DMS79 treated with DMSO at 0.1 percent for 48 hours (cell line): Measurements from ENCODE around the gene NLGN4Y.

Source experiments
- DNase-seq: peaks from one replicate; lab custom pipeline; 2025; lab: John Stamatoyannopoulos, UW

The NLGN4Y gene

DNA sequence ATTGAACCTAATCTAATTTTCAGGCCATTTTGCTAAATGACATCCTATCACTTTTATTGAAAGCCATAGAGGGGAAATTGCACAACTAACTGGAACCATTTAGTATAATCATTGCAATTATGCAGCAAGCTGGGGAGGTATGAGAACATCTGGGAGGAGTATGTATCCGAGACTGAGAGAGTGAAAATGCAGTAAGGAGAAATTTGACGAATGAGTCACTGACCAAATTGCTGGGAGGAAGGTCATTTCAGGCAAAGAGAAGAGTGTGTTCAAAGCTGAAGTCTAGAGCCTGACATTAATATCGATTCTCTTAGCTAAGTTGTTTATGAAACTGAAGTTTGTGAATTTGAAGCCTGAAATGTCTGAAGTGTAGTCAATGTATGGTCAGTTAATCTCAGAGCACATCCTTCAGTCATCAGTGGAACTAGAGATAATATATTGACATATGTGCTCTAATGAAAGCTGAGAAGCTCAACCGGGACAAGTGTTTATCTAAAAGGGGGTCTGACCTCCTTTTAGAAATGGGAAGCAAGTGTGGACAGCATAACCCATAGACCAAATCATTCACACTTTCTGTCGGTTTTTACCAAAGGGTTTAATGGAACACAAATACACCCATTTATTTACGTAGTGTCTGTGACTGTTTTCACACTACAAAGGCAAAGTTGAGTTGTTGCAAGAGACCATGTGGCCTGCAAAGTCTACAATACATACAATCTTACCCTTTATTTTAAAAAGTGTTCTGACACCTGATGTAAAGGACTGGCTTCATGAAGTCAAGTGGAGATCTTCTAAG lies 120.0 kb downstream of the NLGN4Y start:
- no peak for DNase-seq

DNA sequence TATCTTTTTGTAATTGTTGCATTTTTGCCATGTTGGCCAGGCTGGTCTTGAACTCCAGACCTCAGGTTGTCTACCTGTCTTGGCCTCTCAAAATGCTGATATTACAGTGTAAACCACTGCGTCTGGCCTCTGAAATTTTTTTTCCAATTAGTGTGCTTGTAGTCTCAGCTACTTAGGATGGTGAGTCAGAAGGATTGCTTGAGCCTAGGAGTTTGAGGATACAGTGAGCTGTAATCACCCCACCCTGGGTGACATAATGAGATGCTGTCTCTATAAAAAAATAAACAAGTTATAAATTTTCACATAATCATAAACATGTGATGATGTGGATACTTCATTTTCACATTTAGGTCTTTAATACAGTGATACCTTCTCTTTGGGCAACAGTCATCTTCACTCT lies 154.9 kb downstream of the NLGN4Y start:
- no peak for DNase-seq

DNA sequence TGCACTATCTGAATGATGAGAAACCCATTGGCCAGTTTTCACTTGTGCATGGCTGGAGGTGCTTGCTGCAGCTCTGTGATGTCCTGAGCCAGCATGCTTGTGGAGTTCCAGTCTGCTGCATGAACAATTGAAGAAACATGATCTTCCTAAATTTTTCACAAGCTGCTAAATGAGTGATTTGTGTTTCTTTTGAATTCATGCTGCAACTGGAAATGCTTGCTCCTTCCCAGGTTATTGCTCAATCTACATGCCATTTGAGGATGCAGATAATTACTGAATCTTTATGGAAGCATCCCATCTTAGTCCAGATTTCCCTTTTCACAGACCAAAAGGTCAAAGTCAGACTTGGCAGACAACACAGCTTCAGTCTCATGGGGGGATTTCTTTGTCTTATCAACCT lies 170.2 kb downstream of the NLGN4Y start:
- DNase-seq, result no peak

DNA sequence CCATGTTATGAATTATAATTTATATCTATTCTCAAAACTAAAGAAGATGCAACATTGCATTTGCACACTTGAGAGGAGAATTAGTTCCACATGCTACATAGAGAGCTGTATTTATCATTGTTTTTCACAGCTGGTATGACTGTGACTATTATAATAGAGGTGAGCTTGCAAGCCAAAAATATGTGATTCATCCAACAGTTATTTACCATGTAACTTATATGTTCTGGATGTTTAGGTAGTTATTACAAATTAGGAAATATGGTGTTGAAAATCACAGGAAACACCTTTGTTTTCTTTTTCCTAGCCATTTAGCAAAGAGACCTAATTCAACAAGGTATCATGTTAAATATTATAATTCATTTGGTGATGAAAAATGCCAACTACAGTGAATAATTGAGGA lies 183.8 kb downstream of the NLGN4Y start:
- no peak for DNase-seq

DNA sequence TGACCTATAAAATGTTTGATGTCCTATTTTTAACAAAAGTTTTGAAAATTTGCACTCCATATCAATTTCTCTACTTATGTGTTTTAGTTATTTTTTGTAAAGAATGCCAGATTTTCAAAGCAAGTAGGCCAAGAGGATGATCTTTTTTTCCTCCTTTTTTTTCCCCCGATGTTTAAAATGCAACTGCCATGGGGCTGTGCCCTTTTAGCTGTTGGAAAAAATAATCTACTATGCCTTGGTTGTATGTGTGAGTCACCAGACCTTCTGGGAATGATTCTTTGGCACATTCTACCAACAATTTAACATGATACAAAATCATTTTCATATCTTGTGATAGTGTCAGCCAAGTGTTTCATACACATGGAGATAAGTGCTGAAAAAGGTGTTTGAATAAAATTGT lies 217.3 kb downstream of the NLGN4Y start:
- no peak for DNase-seq

DNA sequence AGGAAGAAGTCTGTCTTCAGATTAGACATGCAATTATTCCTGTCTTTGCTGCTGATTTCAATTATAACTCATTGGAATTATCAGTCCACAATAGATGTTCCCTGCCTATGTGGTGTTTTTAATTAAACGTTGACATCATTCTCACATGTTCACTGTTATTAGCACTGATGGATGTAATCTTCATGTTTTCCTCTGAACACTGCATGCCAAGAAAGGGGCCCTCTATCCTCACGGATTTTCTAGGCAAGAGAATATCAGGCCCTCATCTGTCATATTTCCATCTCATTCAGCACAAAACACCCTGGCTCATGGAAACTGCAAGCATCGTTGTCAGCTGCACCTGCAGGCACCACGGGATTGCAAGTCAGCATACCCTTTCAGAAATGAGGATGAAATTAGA lies 224.0 kb downstream of the NLGN4Y start:
- DNase-seq, result no peak

DNA sequence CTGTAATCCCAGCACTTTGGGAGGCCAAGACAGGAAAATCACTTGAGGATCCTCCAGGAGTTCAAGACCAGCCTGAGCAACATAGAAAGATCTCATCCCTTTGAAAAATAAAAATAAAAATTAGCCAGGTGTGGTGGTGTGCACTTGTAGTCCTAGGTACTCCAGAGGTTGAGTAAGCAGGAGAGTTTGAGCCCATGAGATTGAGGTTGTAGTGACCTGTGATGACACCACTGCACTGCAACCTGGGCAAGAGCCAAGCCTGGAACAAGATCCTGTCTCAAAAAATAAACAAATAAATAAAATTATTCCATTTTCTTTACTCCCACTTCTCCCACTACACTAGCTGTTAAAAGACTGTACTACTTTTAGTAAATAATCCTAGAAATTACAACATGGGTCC lies 231.2 kb downstream of the NLGN4Y start:
- no peak for DNase-seq

DNA sequence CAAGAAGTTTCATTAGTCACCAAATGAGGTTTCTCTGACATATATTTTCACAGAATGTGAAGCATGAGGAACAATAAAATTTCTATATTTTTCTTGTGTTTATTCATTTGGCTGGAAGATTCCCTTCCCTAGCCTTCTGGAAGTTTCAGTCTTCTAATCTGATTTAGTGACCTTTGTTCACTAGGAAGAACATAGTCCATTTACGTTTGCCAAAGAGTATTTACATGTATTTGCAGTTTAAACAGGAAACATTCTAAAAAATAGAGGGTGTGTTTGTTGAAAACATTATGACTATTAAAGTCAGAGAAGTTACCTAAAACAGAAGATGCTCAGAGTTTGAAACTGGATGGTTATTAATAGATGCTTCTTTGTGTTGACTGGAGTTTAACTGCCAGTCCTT lies 238.6 kb downstream of the NLGN4Y start:
- no peak for DNase-seq

DNA sequence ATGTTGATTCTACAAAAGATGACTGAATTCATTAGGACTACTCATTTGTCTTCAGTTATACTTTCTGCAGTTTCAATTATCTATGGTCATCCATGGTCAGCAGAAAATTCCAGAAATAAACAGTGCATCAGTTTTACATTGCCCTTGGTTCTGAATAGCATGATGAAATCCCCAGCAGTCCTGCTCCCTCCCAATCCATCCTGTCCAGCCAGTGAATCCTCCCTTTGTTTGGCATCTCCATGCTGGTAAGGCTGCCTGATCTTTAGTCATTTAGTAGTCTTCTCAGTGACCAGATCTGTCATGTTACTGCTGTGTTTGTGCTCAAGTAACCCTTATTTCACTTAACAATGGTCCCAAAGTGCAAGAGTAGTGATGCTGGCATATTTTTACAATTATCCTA lies 239.3 kb downstream of the NLGN4Y start:
- DNase-seq, result no peak

DNA sequence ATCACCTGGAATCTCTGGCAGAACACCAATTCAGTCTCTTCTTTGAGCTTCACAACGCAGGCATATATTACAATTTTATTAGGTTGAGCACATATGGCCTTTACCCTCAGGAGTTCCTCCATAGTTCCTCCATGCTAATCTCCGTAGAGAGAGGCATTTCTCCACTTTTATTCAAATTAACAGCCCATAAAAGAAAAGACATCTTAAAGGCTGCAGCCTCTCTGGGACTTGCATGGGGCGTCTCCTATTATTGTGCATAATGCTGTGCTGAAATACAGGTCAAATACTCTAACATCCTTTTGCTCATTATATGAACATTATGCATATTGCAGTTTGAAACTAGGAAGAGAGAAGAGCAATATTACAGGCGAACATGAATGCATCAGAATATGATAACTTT lies 253.9 kb downstream of the NLGN4Y start:
- no peak for DNase-seq

DNA sequence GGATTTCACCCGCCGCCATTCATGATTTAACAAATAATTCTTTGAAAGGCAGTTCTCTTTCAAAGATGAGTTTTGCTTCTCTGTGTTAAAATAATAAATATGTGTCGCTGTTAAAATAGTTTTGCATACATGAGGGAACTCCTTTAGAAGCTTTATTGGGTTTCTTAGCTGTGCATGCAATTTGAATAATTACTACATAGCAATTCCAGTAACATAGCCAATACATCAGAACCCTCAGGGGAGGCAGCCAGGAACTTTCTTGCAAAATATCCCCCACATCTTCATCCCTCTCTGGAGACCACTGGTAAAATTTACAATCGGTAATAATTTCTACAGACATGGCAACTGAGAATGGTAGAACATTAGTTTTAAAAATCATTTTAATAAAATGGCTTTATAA lies 268.8 kb downstream of the NLGN4Y start:
- no peak for DNase-seq

DNA sequence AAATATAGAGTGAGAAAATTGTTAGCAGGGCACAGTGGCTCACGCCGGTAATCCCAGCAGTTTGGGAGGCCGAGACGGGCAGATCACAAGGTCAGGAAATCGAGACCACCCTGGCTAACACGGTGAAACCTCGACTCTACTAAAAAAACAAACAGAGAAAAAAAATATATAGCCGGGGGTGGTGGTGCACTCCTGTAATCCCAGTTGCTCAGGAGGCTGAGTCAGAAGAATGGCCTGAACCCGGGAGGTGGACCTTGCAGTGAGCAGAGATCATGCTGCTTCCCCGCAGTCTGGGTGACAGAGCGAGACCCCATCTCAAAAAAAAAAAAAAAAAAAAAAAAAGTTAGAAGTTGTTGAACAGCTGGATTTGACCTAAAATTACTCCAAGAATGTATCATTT lies 269.3 kb downstream of the NLGN4Y start:
- no peak for DNase-seq

DNA sequence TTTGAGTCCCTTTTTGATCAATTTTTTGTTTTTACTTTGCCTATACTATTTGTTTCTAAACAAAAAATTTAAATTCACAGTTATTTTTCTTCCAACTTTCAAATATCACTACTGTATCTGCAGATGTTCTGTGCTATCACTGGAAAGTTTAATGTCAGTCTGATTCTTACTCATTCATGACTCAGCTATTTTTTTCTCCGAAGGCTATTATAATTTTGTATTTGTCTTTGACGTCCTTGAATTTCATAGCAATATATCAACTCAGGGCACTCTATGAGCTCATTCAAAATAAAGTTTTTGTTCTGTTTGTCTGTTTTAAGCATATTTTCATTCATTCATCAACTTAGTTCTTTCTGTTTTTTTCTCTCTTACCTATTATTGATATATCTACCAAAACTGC lies 273.7 kb downstream of the NLGN4Y start:
- DNase-seq, result no peak

DNA sequence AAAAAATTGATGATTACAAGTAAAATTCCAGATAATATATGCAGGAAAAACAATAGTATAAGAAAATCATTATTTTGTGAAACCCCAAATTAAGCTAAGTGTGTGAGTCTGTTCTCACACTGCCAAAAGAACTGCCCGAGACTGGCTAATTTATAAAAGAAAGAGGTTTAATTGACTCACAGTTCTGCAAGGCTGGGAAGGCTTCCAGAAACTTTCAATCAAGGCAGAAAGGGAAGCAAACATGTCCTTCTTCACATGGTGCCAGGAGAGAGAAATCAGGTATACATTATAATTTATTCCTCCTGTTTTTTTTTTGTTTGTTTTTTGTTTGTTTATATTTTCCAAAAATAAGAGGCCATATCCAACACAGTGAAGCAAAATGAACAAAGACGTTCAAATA lies 276.8 kb downstream of the NLGN4Y start:
- DNase-seq, result no peak

DNA sequence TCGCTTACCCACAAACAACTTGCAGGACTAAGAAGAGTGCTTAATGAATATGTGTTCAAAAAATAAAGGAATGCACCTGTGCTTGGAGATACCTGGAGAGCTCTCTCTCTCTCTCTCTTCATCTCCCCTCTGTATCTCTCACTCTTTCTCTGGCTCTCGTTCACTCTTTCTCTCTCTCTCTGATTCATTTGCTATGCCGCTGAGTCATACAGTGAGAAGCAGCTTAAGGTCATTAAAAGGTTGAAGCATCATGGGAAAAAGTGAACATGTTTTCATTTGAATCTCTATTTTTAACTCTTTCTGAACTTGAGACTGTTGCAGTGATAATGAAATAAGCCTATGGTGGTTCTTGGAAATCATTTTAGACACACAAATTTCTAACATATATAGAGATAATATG lies 277.8 kb downstream of the NLGN4Y start:
- no peak for DNase-seq

DNA sequence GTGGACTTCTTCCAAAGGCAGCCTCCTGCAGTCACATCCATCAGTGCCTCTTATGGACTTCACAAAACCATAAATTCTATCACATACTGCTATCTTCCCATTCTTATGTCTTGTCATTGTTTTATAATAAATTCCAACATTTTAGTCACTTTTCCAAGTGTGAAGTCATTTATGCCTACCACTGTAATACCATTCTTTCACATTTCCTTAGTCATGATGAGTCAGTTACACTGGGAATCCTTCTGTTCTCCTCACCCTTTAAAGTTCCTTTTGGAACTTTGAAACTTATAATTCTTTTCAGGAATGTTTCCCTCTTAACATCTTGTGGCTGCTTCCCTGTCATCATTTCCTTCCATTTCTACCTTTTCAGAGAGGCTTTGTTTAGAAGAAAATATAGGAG lies 279.7 kb downstream of the NLGN4Y start:
- no peak for DNase-seq

DNA sequence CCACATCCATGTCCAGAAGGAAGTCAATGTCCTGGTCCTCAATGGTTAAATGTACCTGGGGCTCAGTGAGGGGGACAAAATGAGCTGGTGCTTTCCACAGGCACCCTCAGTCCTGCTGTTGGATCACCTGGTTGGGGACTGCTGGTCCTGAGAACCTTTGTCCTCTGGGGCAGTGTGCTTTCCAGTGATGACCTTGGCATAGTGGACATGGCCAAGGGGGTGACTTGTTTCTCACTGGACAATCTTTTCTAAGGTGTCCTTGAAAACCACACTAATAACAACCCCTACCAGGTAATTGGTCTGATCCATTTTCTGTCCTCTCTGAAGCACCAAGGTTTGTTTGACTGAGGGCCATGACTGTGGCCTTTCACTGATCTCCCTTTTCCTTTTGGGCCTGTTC lies 294.1 kb downstream of the NLGN4Y start:
- DNase-seq, result no peak

DNA sequence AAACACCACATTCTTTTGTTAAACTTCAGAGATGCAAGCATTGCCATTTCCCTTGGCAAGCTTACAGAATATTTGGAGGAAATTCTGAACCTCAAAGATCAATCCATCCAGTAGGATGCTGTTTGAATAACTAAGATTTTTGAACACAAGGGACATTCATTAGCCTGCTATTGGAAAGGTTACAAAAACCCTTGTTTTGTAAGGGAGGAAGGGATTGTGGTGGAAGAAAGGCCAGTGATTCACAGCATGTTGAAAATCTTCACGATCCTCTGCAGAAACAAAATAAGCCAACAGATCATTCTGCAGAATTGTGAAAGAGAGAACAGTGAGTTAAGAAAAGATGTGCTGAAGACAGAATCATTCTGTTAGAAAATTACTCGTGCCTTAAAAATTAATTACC lies 297.9 kb downstream of the NLGN4Y start:
- no peak for DNase-seq

DNA sequence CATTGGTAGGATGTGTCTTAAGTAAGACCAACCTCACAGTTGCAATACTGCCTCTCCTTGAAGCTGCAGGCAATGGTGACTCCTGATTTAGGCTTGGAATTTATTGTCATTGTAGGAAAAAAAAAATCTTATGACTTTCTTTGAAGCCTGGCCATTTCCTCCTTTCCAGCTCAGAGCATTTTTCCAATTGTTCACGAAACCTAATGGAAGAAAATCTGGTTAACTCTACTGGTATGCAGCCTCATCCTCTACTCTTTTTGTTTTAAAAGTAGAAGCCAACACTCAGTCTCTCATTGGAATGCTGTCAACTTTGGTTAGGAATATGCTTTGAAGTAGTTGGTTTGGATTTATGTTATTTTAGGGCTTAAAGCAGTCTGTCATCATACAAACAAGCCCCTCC lies 298.6 kb downstream of the NLGN4Y start:
- DNase-seq, result no peak

DNA sequence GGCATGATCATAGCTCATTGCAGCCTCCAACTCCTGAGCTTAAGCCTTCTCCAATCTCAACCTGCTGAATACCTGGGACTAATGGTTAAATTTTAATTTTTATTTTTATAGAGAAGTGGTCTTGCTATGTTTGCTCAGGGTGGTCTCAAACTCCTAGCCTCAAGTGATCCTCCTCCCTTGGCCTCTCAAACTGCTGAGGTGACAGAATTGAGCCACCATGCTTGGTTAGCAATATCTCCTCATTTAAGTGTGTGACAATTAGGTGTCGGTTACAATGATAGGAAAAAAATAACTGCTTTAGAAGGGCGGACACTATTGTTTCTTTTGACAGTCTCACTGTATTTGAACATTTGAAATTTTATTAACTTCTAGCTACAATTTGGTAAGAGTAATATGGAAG lies 300.3 kb downstream of the NLGN4Y start:
- DNase-seq, result no peak

DNA sequence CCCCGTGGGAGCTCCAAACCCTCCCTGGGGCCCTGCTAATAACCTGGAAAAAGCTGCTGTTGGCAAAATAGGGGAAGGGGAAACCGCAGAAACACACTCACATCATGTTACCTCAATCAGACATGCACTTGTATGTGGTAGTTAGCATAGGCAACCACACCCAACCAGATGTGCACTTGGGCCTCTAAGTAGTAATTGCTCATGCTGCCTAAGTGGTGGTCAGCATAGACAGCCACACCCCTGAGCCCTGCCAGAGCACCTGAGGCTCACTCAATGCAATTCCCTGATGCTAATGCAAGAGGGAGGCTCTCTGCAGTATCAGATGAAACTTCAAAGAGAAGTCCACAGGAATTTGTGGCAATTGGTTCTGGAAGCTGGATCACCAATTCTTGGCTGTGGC lies 301.4 kb downstream of the NLGN4Y start:
- no peak for DNase-seq

DNA sequence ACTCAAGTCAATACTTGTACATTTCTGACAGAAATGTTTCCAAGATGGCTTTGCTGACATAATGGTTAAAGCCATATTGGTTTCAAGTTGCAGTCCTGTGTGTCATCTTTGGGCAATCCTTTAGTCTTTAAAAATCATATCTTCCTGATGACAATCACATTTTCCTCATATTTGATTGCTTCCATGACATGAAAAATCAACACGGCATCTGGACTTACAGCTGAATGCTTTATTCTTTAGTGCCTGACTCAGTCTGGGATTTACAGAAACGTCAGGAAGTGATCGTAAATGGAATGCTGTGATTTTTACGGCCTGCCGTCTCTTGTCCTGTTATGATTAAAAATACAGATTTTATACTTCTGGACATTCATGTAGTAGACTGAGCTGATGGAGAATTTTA lies 304.2 kb downstream of the NLGN4Y start:
- no peak for DNase-seq

DNA sequence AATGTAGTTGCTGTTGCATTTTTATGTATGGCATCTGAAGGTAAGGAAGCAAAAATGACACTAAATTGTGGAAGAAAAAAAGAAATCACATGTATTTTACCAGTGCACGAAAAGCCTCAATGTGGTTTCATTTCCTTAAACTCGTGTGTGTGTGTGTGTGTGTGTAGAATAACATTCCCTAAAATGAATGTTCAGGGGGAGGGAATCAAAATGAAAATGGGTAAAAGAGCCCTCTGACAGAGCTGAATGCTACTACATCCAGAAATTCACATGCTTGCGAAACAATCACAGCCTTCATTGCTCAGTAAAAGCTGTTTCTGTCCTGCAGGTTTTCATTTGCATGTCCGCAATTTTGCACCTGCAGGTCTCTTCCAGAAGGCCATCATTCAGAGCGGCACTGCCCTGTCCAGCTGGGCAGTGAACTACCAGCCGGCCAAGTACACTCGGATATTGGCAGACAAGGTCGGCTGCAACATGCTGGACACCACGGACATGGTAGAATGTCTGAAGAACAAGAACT lies 305.1 kb downstream of the NLGN4Y start:
- DNase-seq, result no peak
